Metanephros (tissue), 2 donors: Measurements from ENCODE around the gene SGCG. TPM values are rescaled to one million over a fixed set of nuclear protein-coding genes. Genes with fewer than 3 reads are reported as not detected.

ENCODE experiments used
- small RNA-seq: library from RNA; depleted of rRNA; stranded (forward); fragments of <200 nt; gene quantifications from one replicate; pipeline ENCODE3, GENCODE V24; 2014; ENCODE audit warnings: low replicate concordance
- total RNA-seq: library from RNA; depleted of rRNA; stranded (reverse); fragments of >200 nt; gene quantifications from one replicate; pipeline ENCODE4 v1.2.3, GENCODE V29; 2014

The SGCG gene
- 17.3 TPM for total RNA-seq

GRCh38 chr13:23180711-23181110 is at the start of gene SGCG:
Gene SGCG, plus strand, starts transcription at chr13:23180979. Its CDS starts 22,716 bp downstream, at chr13:23203695.

Small RNAs within 50 kb of the gene (small RNA-seq; reads per million reads assigned to genes)
- gene RNU6-58P = not detected
- not detected for gene RNY3P4
